Peyer's patch (tissue), 4 donors: Measurements from ENCODE around the gene VAT1. TPM values are rescaled to one million over a fixed set of nuclear protein-coding genes. Genes with fewer than 3 reads are reported as not detected.

ENCODE experiments used
- DNase-seq, 3 donors: peaks; one replicate each; pipeline ENCODE4 v3.0.0-alpha.2; 2017 to 2019
- H3K27ac ChIP-seq, 4 donors: fragments of 200-600 bp; sonication (generic); one replicate each; pipeline ENCODE4 v1.5.1; 2016 to 2019
- H3K27me3 ChIP-seq, 2 donors: fragments of 200-600 bp; sonication (generic); one replicate each; pipeline ENCODE4 v1.5.1; 2019
- H3K36me3 ChIP-seq, 3 donors: fragments of 200-600 bp; sonication (generic); one replicate each; pipeline ENCODE4 v1.5.1; 2016 to 2019
- H3K4me1 ChIP-seq, 4 donors: fragments of 200-600 bp; sonication (generic); one replicate each; pipeline ENCODE4 v1.5.1; 2016 to 2019
- H3K4me3 ChIP-seq, 4 donors: fragments of 200-600 bp; sonication (generic); 1 replicate in 3 of 4; 2 replicates in 1 of 4; pipeline ENCODE4 v1.5.1; 2016 to 2019; ENCODE audit warnings: mild to moderate bottlenecking in 1 of 4
- H3K9me3 ChIP-seq, 4 donors: fragments of 200-600 bp; sonication (generic); one replicate each; pipeline ENCODE4 v1.5.1; 2016 to 2019; ENCODE audit warnings: mild to moderate bottlenecking in 1 of 4
- POLR2A ChIP-seq, 2 donors: fragments of 450-650 bp; IDR thresholded peaks; one replicate each; pipeline ENCODE4 v1.5.1; 2017; ENCODE audit warnings: antibody characterized with exemption in 2 of 2, mild to moderate bottlenecking in 2 of 2, moderate library complexity in 2 of 2
- total RNA-seq, 4 donors: library from RNA; depleted of rRNA; stranded (reverse); fragments of >200 nt; gene quantifications; one replicate each; pipeline ENCODE4 v1.1.0, GENCODE V29; 2016
- TF ChIP-seq, protein P1 (sequence below), 6 experiments: fragments of 450-650 bp in 4 of 6; fragments of 200-600 bp in 2 of 6; sonication (generic) in 1 of 6; IDR thresholded peaks; one replicate each; pipeline ENCODE4 v1.5.1; 2017 to 2019; ENCODE audit warnings: antibody characterized with exemption in 6 of 6, mild to moderate bottlenecking in 3 of 6, moderate library complexity in 1 of 6

Gene VAT1
- total RNA-seq, 4 donors from 2014 or later = 52.8 to 97.8 (median 71.5) TPM

DNA sequence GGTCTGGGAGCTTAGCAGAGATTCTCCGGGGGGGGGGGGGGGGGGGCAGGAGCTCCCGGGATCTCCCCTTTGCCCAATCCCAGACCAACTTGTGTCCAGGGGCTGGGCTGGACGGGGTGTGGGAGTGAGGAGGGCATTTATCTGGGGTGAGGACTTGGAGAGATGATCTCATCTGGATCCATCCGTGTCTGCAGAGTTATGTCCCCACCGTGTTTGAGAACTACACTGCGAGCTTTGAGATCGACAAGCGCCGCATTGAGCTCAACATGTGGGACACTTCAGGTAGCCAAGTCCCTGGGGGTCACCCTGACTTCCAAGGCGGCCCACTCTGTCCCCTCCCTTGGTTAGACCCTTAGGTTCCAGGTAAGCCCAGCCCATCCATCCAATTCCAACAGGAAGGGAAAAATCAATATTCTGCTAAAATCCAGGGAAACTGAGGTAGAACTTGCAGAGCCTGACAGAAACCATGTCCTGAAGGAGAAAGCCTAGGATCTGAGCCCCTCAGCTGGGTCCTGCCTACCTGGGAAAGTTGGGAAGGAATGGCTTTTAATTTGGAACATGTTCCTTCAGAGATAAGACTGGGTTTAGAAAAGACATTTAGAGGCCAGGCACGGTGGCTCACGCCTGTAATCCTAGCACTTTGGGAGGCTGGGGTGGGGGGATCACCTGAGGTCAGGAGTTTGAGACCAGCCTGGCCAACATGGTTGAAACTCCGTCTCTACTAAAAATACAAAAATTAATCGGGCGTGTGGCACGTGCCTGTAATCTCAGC lies 3.8 kb upstream of the VAT1 start:
- peaks cover 0 to 13% (median 5%) of the 10 kb centered on the region in 4 donors for H3K4me1 ChIP-seq
- DNase-seq = no peak
- H3K9me3 ChIP-seq = no peaks in the 10 kb centered on the region
- TF ChIP-seq, protein P1, sequence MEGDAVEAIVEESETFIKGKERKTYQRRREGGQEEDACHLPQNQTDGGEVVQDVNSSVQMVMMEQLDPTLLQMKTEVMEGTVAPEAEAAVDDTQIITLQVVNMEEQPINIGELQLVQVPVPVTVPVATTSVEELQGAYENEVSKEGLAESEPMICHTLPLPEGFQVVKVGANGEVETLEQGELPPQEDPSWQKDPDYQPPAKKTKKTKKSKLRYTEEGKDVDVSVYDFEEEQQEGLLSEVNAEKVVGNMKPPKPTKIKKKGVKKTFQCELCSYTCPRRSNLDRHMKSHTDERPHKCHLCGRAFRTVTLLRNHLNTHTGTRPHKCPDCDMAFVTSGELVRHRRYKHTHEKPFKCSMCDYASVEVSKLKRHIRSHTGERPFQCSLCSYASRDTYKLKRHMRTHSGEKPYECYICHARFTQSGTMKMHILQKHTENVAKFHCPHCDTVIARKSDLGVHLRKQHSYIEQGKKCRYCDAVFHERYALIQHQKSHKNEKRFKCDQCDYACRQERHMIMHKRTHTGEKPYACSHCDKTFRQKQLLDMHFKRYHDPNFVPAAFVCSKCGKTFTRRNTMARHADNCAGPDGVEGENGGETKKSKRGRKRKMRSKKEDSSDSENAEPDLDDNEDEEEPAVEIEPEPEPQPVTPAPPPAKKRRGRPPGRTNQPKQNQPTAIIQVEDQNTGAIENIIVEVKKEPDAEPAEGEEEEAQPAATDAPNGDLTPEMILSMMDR (IDR thresholded peaks at IDR 0.05) = no peak
- TF ChIP-seq POLR2A (IDR thresholded peaks at IDR 0.05) = no peak
- H3K4me3 ChIP-seq = no peak overlapping the region
- H3K27me3 ChIP-seq = no peaks in the 10 kb centered on the region
- peak overlapping the region in 1 of 4 donors; percentile 74 for H3K27ac ChIP-seq
- no peaks in the 10 kb centered on the region for H3K36me3 ChIP-seq

DNA sequence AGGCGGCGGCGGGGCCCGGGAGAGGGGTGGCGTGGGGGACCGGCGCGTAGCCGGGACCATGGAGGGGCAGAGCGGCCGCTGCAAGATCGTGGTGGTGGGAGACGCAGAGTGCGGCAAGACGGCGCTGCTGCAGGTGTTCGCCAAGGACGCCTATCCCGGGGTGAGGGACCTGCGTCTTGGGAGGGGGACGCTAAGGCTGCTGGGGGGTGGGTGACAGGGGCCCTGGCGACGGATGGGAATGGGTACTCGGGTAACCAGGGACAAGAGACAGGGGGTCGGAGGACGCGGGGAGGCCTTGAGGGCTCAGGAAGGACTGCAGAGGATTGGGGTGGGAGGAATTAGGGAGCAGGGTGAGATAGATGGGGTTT lies 3.1 kb upstream of the VAT1 start:
- Histone ChIP-seq H3K27me3 (no peaks in the 10 kb centered on the region), H3K36me3 (no peaks in the 10 kb centered on the region), H3K9me3 (no peaks in the 10 kb centered on the region), H3K27ac (peak overlapping the region in 2 of 4 donors; percentile 74), H3K4me3 (peak overlapping the region; percentile 47 to 69 (median 57)), H3K4me1 (peaks cover 0 to 18% (median 5%) of the 10 kb centered on the region in 4 donors)
- TF ChIP-seq POLR2A (IDR thresholded peaks at IDR 0.05) = no peak
- TF ChIP-seq, protein P1 (IDR thresholded peaks at IDR 0.05) = no peak
- DNase-seq = no peak

DNA sequence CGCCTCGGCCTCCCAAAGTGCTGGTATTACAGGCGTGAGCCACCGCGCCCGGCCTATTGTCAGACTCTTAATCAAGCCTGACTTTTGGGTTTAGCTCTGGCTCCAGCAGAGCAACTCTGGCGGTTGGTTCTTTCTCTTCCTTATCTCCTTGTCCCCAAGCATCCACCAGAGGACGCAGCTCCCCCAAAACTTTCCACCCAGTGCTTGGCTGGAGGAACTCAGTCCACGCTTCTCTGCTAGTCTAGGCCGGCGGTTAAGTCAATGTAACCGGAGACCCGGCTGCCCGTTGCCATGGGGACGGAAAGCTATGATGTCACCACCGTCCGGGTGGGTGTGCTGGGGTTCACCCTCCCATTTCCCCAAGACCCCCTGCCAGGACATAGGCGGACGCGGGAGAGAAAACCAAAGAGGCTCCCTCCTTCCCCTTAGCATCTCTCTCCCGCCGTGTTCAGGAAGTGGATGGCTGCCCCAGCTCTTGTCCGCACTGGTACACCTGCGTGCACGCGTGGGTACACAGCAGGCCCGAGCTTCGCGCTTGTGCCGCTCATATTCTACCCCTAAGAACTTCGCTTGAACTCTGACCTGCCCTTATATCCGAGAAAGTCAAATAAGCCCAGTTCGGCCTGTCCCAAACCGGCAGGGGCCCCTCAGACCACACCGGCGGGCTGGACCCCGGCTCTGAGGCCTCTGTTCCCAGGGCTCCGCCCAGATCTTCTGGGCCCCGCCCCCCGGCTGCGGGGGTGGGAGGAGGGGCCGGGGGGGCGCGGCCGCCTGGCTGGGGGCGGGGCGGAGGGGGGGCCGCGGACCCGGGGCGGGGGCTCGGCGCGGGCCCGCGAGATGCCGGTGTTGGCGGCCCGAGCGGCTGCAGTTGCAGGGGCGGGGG lies 2.5 kb upstream of the VAT1 start, which contains the start of gene RND2:
TSS of gene RND2 (plus strand) at position 825 of the 883 bp plus-strand sequence. CDS start 117 bp downstream, outside the sequence.
- peak within 1 kb of the TSS; percentile 34 to 74 (median 72) for H3K27ac ChIP-seq

GRCh38 chr17:43020789-43021740 lies 1.1 kb downstream of the VAT1 start:
- Histone ChIP-seq H3K4me3 (peak overlapping the region; percentile 73 to 94 (median 86)), H3K9me3 (no peaks in the 10 kb centered on the region), H3K27ac (peak overlapping the region; percentile 66 to 88 (median 84)), H3K27me3 (no peaks in the 10 kb centered on the region), H3K4me1 (peaks cover 0 to 47% (median 5%) of the 10 kb centered on the region in 4 donors), H3K36me3 (peaks cover 0 to 19% (median 0%) of the 10 kb centered on the region in 3 donors)
- TF ChIP-seq, protein P1 (IDR thresholded peaks at IDR 0.05) = no peak
- TF ChIP-seq POLR2A (IDR thresholded peaks at IDR 0.05) = peak in 1 of 2 donors; percentile 28
- DNase-seq = peak; percentile 51 to 78 (median 70)

More for the DNA sequence above, 2.5 kb upstream of the VAT1 start, which contains the start of gene RND2:
- Histone ChIP-seq H3K4me1 (peaks cover 0 to 25% (median 5%) of the 10 kb centered on the region in 4 donors), H3K36me3 (no peaks in the 10 kb centered on the region), H3K9me3 (no peaks in the 10 kb centered on the region), H3K4me3 (peak within 1 kb of the TSS; percentile 47 to 69 (median 57)), H3K27me3 (no peaks in the 10 kb centered on the region)
- no peak for TF ChIP-seq POLR2A (IDR thresholded peaks at IDR 0.05)
- TF ChIP-seq, protein P1 (IDR thresholded peaks at IDR 0.05) = peak; percentile 55 to 68 (median 64)
- peak; percentile 76 to 93 (median 90) for DNase-seq
